Stimulated activated naive B cell treated with anti-CD40 and anti-IgM and Interleukin-4, amounts not matched to agents 10 μg/mL and 1 μg/mL and 100 μg/mL, for 72 hours (primary cell): Measurements from ENCODE around the gene MYO3B.
"Not testable (repeated sequence)": the region's sequence is repeated elsewhere in the genome, so short reads cannot be mapped to it uniquely, and the experiment has no call there.

Experiments
- ATAC-seq, 2 donors: fragments of 150-1000 bp; cut with Tn5 transposase; replicated peaks; 2 replicates each; pipeline ENCODE4 v1.10.0; 2021; ENCODE audit warnings: moderate library complexity in 1 of 2
- DNase-seq: peaks from one replicate; pipeline ENCODE4 v3.0.0; 2021
- H3K27ac Mint-ChIP-seq: one replicate; pipeline ENCODE4 v1.8.0; 2022; ENCODE audit warnings: mild to moderate bottlenecking, mixed read lengths
- H3K27me3 Mint-ChIP-seq, 2 donors: one replicate each; pipeline ENCODE4 v1.8.0; 2022; ENCODE audit warnings: mixed read lengths in 2 of 2
- H3K36me3 Mint-ChIP-seq, 2 donors: one replicate each; pipeline ENCODE4 v1.8.0; 2022; ENCODE audit warnings: mixed read lengths in 2 of 2, mild to moderate bottlenecking in 1 of 2
- H3K4me1 Mint-ChIP-seq, 2 donors: one replicate each; pipeline ENCODE4 v1.8.0; 2022; ENCODE audit warnings: mixed read lengths in 2 of 2, mild to moderate bottlenecking in 1 of 2
- H3K4me3 Mint-ChIP-seq, 2 donors: one replicate each; pipeline ENCODE4 v1.8.0; 2022; ENCODE audit warnings: mild to moderate bottlenecking in 2 of 2, mixed read lengths in 2 of 2, moderate library complexity in 1 of 2
- H3K9me3 Mint-ChIP-seq, 2 donors: one replicate each; pipeline ENCODE4 v1.8.0; 2022; ENCODE audit warnings: mixed read lengths in 2 of 2, mild to moderate bottlenecking in 1 of 2

Gene MYO3B

DNA sequence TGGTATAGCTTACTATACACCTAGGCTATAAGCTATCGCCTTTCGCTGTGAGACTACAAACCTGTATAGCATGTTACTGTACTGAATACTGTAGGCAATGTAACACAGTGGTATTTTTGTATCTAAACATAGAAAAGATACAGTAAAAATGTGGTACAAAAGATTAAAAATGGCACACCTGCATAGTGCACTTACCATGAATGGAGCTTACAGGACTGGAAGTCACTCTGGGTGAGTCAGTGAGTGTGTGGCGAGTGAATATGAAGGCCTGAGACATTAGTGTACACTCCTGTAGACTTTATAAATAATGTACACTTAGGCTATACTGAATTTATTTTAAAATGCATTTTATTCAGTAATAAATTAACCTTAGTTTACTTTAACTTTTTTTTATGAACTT lies 279.0 kb downstream of the MYO3B start:
- H3K27me3 Mint-ChIP-seq: no peaks in the 10 kb centered on the region
- no peak for ATAC-seq
- no peak overlapping the region for H3K27ac Mint-ChIP-seq

DNA sequence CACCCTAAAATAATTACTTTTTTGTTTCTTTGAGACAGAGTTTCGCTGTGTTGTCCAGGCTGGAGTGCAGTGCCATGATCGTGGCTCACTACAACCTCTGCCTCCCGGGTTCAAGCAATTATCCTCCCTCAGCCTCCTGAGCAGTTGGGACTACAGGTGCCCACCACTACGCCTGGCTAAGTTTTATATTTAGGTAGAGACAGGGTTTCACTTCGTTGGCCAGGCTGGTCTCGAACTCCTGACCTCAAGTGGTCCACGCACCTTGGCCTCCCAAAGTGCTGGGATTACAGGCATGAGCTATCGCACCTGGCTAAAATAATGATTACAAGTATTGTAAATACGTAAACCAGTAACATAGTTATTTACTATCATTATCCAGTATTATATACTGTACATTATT lies 279.8 kb downstream of the MYO3B start:
- Mint-ChIP-seq H3K9me3 (no peaks in the 10 kb centered on the region), H3K4me1 (no peaks in the 10 kb centered on the region), H3K27me3 (no peaks in the 10 kb centered on the region), H3K27ac (no peak overlapping the region), H3K36me3 (no peaks in the 10 kb centered on the region), H3K4me3 (no peak overlapping the region)
- ATAC-seq (no peak), DNase-seq (no peak)

More for the DNA sequence above, 279.0 kb downstream of the MYO3B start:
- no peak overlapping the region for H3K4me3 Mint-ChIP-seq
- H3K4me1 Mint-ChIP-seq: no peaks in the 10 kb centered on the region
- no peak for DNase-seq
- H3K9me3 Mint-ChIP-seq: no peaks in the 10 kb centered on the region
- H3K36me3 Mint-ChIP-seq: no peaks in the 10 kb centered on the region

DNA sequence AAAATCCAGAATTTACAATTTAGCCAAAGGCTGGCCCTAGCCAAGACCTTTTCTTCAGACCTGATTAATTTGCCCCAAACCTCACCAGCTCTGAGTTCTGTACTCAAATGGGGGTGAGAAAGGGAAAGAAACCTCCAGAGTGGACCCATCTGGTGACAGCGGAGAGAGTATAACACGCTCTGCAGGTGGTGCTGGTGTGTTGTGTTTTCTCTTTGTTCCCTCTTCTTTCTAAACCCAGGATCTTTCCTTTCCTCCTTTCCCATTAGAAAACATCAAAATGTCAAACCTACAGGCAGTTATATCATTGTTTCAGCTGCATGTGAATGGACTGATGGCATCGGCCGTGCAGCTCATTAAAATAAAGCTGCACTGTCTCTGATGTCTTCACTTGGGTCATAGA lies 283.9 kb downstream of the MYO3B start:
- Mint-ChIP-seq H3K27me3 (peaks cover 0 to 4% of the 10 kb centered on the region in 2 donors), H3K36me3 (no peaks in the 10 kb centered on the region), H3K27ac (no peak overlapping the region), H3K9me3 (no peaks in the 10 kb centered on the region), H3K4me3 (no peak overlapping the region), H3K4me1 (no peaks in the 10 kb centered on the region)
- ATAC-seq (no peak), DNase-seq (no peak)

DNA sequence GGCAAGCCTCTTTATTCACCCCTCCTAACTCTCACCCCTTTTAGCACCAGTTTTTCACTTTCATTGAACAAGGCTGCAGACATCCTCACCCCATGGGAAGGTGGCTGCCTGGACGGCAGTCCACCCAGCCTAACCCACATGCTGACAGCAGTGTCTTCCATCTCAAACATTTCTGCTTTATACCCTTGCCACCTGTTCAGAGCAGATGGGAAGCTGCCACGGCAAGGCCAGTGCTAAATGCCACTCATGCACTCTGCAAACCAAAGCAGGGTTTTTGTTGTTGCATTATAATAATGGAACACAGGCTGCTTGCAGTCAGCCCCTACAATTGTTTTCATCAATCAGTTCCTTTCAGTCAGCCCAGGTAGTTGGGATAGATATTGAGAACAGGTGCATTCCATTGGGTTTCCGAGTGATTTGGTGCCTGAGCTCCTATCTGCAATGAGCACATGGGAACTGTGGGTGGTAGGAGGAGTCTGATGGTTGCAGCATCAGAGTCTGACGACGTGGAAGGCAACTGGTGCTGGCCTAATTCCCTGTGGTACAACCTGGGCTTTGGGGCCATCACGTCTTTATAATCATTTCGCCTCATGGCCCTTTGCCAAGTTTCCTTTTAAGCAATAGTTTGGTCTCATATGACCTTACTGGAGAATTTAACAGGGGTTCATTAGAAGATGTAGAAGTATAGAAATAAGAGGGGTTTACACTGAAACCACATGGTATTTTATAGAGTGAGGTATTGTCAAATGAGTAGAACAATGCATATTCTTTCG lies 284.7 kb downstream of the MYO3B start:
- H3K9me3 Mint-ChIP-seq: no peaks in the 10 kb centered on the region
- no peak overlapping the region for H3K27ac Mint-ChIP-seq
- no peaks in the 10 kb centered on the region for H3K36me3 Mint-ChIP-seq
- no peak overlapping the region for H3K4me3 Mint-ChIP-seq
- no peak for ATAC-seq
- H3K4me1 Mint-ChIP-seq: no peaks in the 10 kb centered on the region
- peaks cover 0 to 4% of the 10 kb centered on the region in 2 donors for H3K27me3 Mint-ChIP-seq
- no peak for DNase-seq

DNA sequence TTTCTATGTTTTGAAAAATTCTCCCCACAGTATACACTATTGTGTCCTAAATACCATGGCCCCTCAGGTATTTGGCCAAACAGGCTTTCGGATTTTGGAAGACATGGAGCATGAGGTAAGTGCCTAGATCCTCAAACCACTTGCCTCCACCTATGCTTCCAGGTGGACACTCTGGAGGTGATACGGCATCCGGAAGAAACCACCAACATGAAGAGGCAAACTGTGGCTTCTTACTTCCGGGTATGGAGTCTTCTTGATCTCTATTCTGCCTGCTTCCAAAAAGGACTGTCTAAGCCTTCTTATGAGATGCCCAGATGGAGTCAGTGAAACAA lies 285.2 kb downstream of the MYO3B start:
- no peak overlapping the region for H3K4me3 Mint-ChIP-seq

DNA sequence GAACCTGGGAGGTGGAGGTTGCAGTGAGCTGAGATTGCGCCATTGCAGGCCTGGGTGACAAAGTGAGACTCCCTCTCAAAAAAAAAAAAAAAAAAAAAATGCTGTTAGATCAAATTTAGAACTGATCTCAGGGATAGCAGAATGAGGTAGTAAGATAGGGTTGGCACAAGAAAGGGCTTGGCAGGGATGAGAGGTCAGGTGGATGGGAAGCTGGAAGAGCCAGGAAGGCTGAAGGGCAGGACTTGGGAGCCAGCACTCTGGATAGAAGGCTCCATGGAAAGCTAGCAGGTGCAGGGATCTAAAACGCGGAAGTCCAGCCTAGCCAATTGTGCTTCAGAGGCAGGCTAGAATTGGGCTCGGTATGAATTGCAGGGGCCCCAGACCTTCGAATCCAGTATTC lies 286.3 kb downstream of the MYO3B start:
- Mint-ChIP-seq H3K27ac (peak overlapping the region; percentile 69), H3K27me3 (peaks cover 0 to 4% of the 10 kb centered on the region in 2 donors), H3K36me3 (no peaks in the 10 kb centered on the region), H3K4me3 (no peak overlapping the region), H3K9me3 (no peaks in the 10 kb centered on the region), H3K4me1 (no peaks in the 10 kb centered on the region)
- no peak for ATAC-seq
- DNase-seq: no peak

More for the DNA sequence above, 285.2 kb downstream of the MYO3B start:
- Mint-ChIP-seq H3K36me3 (no peaks in the 10 kb centered on the region), H3K27ac (no peak overlapping the region), H3K4me1 (no peaks in the 10 kb centered on the region), H3K9me3 (no peaks in the 10 kb centered on the region), H3K27me3 (peaks cover 0 to 4% of the 10 kb centered on the region in 2 donors)
- no peak for ATAC-seq
- no peak for DNase-seq

DNA sequence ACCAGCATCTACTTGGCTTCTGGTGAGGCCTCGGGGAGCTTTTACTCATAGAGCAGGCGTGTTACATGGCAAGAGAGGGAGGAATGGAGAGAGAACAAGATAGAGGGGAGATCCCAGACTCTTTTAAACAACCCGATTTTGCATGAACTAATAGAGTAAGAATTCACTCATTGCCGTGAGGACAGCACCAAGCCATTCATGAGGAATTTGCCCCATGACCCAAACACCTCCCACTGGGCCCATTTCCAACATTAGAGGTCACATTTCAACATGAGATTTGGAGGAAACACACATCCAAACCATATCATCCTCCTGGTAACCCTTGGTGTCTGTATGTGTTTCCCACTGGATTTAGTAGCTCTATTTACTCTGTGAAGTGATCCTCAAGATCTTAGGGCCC lies 287.3 kb downstream of the MYO3B start:
- DNase-seq: no peak
- Mint-ChIP-seq H3K4me1 (no peaks in the 10 kb centered on the region), H3K9me3 (peaks cover 3 to 5% of the 10 kb centered on the region in 2 donors), H3K36me3 (peaks cover 0 to 1% of the 10 kb centered on the region in 2 donors), H3K4me3 (no peak overlapping the region), H3K27me3 (peaks cover 0 to 6% of the 10 kb centered on the region in 2 donors), H3K27ac (no peak overlapping the region)
- ATAC-seq: no peak

DNA sequence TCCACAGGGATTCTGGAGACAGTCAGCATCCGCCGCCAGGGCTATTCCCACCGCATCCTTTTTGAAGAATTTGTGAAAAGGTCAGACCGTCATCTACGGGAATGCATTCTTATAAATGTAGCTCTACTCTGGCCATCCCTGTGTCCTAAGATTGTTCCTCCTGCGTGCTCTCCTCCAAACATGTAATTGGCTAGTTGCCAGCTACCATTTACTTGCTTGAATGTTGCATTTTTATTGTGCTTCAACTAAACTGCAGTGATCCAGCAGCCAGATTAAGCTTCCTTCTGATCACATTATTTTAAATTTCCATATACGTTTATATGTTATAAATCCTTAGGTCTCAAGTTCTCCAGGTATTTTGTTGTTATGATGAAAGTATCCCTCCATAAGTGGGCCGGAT lies 288.7 kb downstream of the MYO3B start:
- Mint-ChIP-seq H3K36me3 (peaks cover 0 to 1% of the 10 kb centered on the region in 2 donors), H3K4me1 (no peaks in the 10 kb centered on the region), H3K9me3 (peaks cover 8% of the 10 kb centered on the region in 2 donors), H3K27ac (no peak overlapping the region), H3K4me3 (no peak overlapping the region), H3K27me3 (peaks cover 0 to 7% of the 10 kb centered on the region in 2 donors)
- ATAC-seq (no peak), DNase-seq (no peak)

DNA sequence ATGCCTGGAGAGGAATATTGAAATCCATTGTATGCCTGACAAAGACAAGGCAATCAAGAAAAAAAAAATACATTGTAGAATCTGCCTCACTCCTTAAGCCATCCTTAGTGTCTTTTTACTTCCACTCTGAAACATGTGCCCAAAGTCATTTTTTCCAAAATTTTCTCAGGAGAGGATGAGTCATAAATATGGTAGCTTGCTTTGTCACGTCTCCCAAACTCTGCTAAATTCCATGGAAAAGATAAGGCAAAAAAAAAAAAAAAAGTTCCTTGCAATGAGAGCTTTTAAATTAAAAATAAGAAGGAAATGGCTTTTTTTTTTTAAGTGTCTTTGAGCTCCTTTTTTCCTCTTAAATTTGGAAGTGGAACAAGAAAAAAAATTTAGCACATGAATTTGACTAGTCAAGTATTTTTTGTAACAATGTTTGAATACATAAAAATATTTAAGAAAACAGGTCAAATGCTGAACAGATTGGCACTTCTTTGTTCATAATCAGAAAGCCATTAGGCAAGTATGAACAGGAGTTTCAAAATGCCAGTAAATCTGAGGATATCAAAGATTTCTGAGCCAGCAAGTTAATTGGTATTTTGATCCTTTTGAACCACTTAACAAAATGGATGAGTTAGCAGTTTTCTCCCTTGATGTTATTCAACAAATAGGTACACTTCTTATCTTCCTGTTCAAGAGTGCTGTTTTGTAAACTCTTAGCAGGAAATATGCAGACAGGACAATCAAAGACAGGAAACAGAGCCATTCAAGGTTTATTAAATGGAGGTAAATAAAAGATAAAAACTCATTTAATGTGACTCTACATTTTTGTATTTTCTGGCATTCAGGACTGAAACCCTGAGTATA lies 289.8 kb downstream of the MYO3B start:
- Mint-ChIP-seq H3K4me3 (no peak overlapping the region), H3K4me1 (no peaks in the 10 kb centered on the region), H3K27me3 (peaks cover 0 to 7% of the 10 kb centered on the region in 2 donors), H3K9me3 (peaks cover 8 to 10% of the 10 kb centered on the region in 2 donors), H3K27ac (no peak overlapping the region), H3K36me3 (peaks cover 0 to 1% of the 10 kb centered on the region in 2 donors)
- no peak for ATAC-seq
- no peak for DNase-seq

DNA sequence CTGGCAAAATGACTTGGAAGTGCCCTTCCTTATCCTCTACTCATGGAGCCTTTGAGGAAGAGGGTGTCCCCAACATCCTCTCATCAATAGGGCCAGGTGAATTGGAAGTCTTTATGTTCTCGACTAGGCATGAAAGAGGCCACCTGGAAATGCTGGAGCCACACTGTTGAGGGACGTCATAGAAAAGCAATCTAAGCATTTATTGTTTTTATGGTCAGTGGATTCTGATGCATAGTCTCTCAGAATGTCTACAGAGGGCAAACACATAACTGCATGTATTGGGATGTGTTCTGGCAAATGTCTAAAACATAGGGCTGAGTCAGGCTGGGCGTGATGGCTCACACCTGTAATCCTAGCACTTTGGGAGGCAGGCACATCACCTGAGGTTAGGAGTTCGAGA lies 290.6 kb downstream of the MYO3B start:
- Mint-ChIP-seq H3K27ac (no peak overlapping the region), H3K36me3 (peaks cover 0 to 1% of the 10 kb centered on the region in 2 donors), H3K4me1 (no peaks in the 10 kb centered on the region), H3K9me3 (peaks cover 8 to 10% of the 10 kb centered on the region in 2 donors), H3K4me3 (no peak overlapping the region), H3K27me3 (peaks cover 0 to 7% of the 10 kb centered on the region in 2 donors)
- no peak for DNase-seq
- ATAC-seq: no peak

DNA sequence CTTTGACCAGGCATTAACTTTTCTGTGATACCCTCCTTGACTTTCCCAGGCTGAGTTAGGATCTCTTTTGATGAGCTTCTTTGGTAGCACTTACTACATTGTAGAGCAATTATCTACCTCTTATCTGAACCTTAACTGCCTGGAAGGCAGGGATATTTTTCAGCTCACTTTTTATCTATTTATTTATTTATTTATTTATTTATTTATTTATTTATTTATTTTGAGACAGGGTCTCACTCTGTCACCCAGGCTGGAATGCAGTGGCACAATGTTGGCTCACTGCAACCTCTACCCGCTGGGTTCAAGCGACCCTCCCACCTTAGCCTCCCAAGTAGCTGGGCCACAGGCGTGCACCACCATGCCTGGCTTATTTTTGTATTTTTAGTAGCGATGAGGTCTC lies 294.6 kb downstream of the MYO3B start:
- not testable (repeated sequence) for H3K4me1 Mint-ChIP-seq, H3K27me3 Mint-ChIP-seq, H3K27ac Mint-ChIP-seq, H3K36me3 Mint-ChIP-seq, ATAC-seq, H3K9me3 Mint-ChIP-seq, DNase-seq, H3K4me3 Mint-ChIP-seq

DNA sequence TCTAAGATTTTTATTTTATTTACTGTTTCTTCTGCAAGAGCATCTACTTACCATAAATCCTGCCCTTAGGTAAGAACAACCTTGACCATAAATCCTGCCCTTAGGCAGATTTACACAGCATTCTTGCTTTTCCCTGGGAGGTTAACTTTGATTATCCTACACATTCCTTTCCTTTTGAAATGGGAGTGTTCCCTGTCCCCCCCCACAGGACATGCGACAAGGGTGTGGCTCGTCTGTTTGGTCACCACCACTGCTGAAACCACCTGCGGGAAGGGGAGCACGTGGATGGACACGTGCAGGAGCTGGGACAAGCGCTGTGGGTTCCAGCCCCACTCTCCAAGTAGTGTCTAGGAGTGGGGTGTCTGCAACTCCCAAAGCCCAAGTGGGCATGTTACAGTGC lies 297.9 kb downstream of the MYO3B start:
- H3K9me3 Mint-ChIP-seq: peaks cover 2% of the 10 kb centered on the region in 2 donors
- H3K4me1 Mint-ChIP-seq: no peaks in the 10 kb centered on the region
- ATAC-seq (no peak), DNase-seq (no peak)
- no peak overlapping the region for H3K27ac Mint-ChIP-seq
- H3K4me3 Mint-ChIP-seq: no peak overlapping the region
- no peaks in the 10 kb centered on the region for H3K36me3 Mint-ChIP-seq
- peaks cover 0 to 4% of the 10 kb centered on the region in 2 donors for H3K27me3 Mint-ChIP-seq

DNA sequence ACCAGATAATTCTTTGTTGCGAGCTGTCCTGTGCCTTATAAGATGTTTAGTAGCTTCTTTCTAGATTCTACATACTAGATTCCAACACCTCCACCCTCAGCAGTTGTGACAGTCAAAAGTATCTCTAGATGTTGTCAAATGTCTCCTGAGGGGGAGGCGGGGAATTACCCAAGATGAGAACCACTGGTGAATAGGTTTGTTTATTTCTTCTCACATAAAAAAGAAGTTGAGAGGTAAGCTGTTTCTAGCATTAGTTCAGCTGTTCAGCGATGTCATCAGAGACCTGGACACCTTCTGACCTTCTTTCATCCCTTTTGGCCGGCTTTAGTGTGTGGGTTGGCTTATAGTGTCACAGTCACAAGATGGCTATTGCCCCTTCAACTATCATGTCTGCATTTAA lies 299.7 kb downstream of the MYO3B start:
- no peak for DNase-seq
- H3K4me3 Mint-ChIP-seq: no peak overlapping the region
- H3K4me1 Mint-ChIP-seq: no peaks in the 10 kb centered on the region
- peaks cover 0 to 4% of the 10 kb centered on the region in 2 donors for H3K27me3 Mint-ChIP-seq
- no peaks in the 10 kb centered on the region for H3K9me3 Mint-ChIP-seq
- no peak overlapping the region for H3K27ac Mint-ChIP-seq
- no peak for ATAC-seq
- no peaks in the 10 kb centered on the region for H3K36me3 Mint-ChIP-seq

DNA sequence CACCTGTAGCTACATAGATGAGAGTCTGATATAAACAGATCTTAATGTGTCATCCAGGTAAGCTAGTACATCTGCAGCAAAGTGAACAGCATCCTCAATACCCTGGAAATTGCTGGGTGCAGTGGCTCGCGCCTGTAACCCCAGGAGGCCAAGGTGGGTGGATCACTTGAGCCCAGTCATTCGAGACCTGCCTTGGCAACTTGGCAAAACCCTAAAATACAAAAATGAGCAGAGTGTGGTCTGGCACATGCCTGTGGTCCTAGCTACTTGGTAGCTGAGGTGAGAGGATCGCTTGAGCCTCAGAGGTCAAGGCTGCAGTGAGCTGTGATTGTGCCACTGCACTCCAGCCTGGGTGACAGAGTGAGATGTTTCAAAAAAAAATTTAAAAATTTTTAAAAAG lies 303.3 kb downstream of the MYO3B start:
- no peaks in the 10 kb centered on the region for H3K4me1 Mint-ChIP-seq
- DNase-seq: no peak

DNA sequence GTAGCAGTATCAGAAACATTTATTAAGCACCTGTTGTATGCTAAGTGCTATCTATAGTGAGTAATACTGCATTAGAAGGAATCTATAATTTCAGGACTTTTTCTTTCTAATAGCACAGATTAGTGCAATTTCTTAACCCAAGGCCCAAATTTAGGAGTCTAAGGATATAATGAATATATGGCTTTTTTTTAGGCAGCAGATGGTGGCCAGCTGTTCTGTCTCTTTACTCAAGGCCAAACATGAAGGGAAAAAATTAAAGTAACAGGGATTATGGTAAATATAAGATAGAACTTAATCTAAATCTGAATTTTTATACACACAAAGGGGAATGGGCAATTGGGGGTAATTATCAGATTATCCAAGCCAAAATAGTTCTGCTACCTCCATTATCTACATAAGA lies 306.6 kb downstream of the MYO3B start:
- no peak for DNase-seq
- no peak for ATAC-seq
- no peak overlapping the region for H3K4me3 Mint-ChIP-seq
- no peaks in the 10 kb centered on the region for H3K36me3 Mint-ChIP-seq
- no peaks in the 10 kb centered on the region for H3K9me3 Mint-ChIP-seq
- H3K27ac Mint-ChIP-seq: no peak overlapping the region
- no peaks in the 10 kb centered on the region for H3K4me1 Mint-ChIP-seq
- peaks cover 4 to 15% of the 10 kb centered on the region in 2 donors for H3K27me3 Mint-ChIP-seq

More for the DNA sequence above, 303.3 kb downstream of the MYO3B start:
- ATAC-seq: peak; percentile 23 to 44
- no peaks in the 10 kb centered on the region for H3K9me3 Mint-ChIP-seq
- no peaks in the 10 kb centered on the region for H3K36me3 Mint-ChIP-seq
- H3K27ac Mint-ChIP-seq: no peak overlapping the region
- no peak overlapping the region for H3K4me3 Mint-ChIP-seq
- peaks cover 4 to 19% of the 10 kb centered on the region in 2 donors for H3K27me3 Mint-ChIP-seq
